ENCODE results near the gene KHDC4. TPM values are rescaled to one million over a fixed set of nuclear protein-coding genes. Genes with fewer than 3 reads are reported as not detected.
"Not testable (repeated sequence)": the region's sequence is repeated elsewhere in the genome, so short reads cannot be mapped to it uniquely, and the experiment has no call there.

The KHDC4 gene
- total and polyA plus RNA-seq, 12 donors = 14.3 to 33.8 (median 22.0) TPM

DNA sequence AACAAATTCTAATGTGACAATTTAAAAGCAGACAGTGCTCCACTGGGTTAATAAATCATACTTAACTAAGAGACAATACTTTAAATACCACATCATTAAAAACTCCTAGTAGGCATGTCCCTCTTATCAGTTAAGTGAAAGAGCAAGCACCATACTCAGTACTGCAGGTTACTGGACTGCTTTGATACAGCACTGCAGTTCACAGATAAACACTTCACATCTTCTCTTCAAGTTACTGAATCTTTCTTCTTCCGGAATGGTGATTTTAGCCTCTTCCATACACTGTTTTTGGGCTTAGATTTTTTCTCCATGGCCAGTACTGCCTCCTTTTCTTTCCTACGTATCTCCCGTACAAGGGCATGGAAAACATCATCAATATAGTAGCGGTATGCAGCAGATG lies 34.1 kb downstream of the KHDC4 start:
- peaks cover 0 to 100% (median 83%) of the 10 kb centered on the region in 9 donors for H3K36me3 ChIP-seq
- 88 to 89% methylated on average over 4 of the region's 4 CpGs for WGBS, 2 donors
- no peak overlapping the region for H3K27ac ChIP-seq

DNA sequence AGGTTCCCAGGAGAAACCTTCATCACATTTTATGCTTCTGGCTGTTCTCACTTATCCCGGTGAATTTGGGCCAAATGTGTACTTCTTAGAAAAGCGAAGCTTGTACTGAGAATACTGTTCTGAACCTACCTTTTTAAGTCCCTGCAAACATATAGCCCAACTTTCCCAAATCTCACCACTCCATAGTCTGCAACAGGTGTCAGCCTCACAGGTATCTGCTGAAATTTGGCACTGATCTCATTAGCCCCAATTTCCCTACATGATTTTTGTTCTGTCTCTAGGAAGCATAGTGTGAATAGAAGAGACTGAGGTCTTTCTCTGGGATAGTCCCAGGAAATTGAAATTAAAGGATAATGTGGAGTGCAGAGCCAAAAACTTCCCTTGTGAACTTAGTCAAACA lies 34.5 kb downstream of the KHDC4 start:
- no peaks in the 10 kb centered on the region for H3K9me3 ChIP-seq
- no peak overlapping the region for H3K27ac ChIP-seq
- peaks cover 0 to 97% (median 78%) of the 10 kb centered on the region in 9 donors for H3K36me3 ChIP-seq
- H3K27me3 ChIP-seq = no peaks in the 10 kb centered on the region
- WGBS, 2 donors = 98 to 99% methylated on average over 2 of the region's 2 CpGs
- TF ChIP-seq, protein P1, sequence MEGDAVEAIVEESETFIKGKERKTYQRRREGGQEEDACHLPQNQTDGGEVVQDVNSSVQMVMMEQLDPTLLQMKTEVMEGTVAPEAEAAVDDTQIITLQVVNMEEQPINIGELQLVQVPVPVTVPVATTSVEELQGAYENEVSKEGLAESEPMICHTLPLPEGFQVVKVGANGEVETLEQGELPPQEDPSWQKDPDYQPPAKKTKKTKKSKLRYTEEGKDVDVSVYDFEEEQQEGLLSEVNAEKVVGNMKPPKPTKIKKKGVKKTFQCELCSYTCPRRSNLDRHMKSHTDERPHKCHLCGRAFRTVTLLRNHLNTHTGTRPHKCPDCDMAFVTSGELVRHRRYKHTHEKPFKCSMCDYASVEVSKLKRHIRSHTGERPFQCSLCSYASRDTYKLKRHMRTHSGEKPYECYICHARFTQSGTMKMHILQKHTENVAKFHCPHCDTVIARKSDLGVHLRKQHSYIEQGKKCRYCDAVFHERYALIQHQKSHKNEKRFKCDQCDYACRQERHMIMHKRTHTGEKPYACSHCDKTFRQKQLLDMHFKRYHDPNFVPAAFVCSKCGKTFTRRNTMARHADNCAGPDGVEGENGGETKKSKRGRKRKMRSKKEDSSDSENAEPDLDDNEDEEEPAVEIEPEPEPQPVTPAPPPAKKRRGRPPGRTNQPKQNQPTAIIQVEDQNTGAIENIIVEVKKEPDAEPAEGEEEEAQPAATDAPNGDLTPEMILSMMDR (IDR thresholded peaks at IDR 0.05) = no peak
- peaks cover 0 to 5% (median 0%) of the 10 kb centered on the region in 9 donors for H3K4me1 ChIP-seq
- intact Hi-C loops (cut with DNase I) = loop anchor here in 3 of 10 donors (5.0 to 10.0 kb wide), 3 partner anchors 37 to 125 kb away; partner anchors contain the start of genes GON4L (in 1 of the 3) and SYT11 (in 1 of the 3)
- ATAC-seq (no peak), DNase-seq (no peak)
- H3K4me3 ChIP-seq = no peak overlapping the region

More for the DNA sequence above, 34.1 kb downstream of the KHDC4 start:
- Histone ChIP-seq H3K4me3 (no peak overlapping the region), H3K4me1 (peaks cover 0 to 5% (median 0%) of the 10 kb centered on the region in 9 donors), H3K27me3 (no peaks in the 10 kb centered on the region), H3K9me3 (no peaks in the 10 kb centered on the region)
- DNase-seq = no peak
- TF ChIP-seq, protein P1 (IDR thresholded peaks at IDR 0.05) = no peak
- intact Hi-C loops (cut with DNase I) = loop anchor here in 1 of 10 donors (10.0 kb wide), 1 partner anchor 125 kb away; no protein-coding TSS in a partner anchor
- no peak for ATAC-seq

DNA sequence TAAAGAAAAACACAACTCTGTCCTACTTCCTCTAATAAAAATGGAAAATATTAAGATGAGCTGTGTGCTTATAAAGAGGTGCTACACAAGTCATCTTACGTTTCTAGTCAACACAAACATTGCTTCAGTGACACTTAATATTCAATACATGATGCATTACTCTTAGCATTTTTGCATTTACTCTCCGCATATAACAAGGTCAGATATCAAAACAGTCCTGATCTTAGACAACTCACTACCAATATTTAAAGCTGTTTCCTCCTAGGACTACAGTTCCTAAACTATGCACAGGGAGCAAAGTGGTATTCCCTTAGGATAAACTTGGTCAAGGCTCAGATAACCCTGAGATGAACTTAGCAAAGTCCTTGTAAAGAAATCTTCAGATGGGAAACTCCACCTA lies 35.3 kb downstream of the KHDC4 start:
- TF ChIP-seq, protein P1 (IDR thresholded peaks at IDR 0.05) = no peak
- no peaks in the 10 kb centered on the region for H3K27me3 ChIP-seq
- H3K27ac ChIP-seq = no peak overlapping the region
- DNase-seq = no peak
- intact Hi-C loops (cut with DNase I) = loop anchor here in 2 of 10 donors (5.0 kb wide), 2 partner anchors 37 to 42 kb away; partner anchors contain the start of genes GON4L (in 1 of the 2) and SYT11 (in 1 of the 2)
- H3K4me3 ChIP-seq = no peak overlapping the region
- no peaks in the 10 kb centered on the region for H3K9me3 ChIP-seq
- WGBS, 2 donors = 80 to 83% methylated on average over 2 of the region's 2 CpGs
- no peak for ATAC-seq
- H3K36me3 ChIP-seq = peaks cover 0 to 89% (median 70%) of the 10 kb centered on the region in 9 donors
- peaks cover 0 to 12% (median 4%) of the 10 kb centered on the region in 9 donors for H3K4me1 ChIP-seq

DNA sequence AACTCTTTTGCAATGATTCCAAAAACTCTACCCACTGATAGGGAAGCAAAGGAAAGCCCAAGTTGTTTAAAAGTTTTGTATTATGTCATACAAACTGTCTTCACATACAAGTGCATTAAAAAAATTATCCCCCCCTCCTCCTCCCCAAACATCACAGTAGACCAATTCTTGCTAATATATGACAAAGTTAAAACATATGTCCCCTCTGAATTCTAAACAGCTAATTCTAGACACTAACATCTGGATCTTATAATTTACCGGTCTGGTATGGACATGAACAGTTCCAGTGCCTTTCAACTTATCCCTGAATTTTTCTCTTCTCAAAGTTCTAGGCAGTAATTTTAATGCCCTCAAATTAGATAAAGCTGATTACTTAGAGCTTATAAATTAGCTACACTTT lies 36.5 kb downstream of the KHDC4 start:
- Histone ChIP-seq H3K9me3 (no peaks in the 10 kb centered on the region), H3K36me3 (peaks cover 0 to 78% (median 59%) of the 10 kb centered on the region in 9 donors), H3K4me3 (no peak overlapping the region), H3K27me3 (no peaks in the 10 kb centered on the region), H3K27ac (no peak overlapping the region), H3K4me1 (peaks cover 0 to 23% (median 14%) of the 10 kb centered on the region in 9 donors)
- ATAC-seq (no peak), DNase-seq (no peak)
- intact Hi-C loops (cut with DNase I) = loop anchor here in 2 of 10 donors (5.0 kb wide), 2 partner anchors 35 to 40 kb away; partner anchors contain the start of genes GON4L (in 1 of the 2) and SYT11 (in 1 of the 2)
- 73 to 80% methylated on average over 1 of the region's 1 CpG for WGBS, 2 donors
- TF ChIP-seq, protein P1 (IDR thresholded peaks at IDR 0.05) = no peak

DNA sequence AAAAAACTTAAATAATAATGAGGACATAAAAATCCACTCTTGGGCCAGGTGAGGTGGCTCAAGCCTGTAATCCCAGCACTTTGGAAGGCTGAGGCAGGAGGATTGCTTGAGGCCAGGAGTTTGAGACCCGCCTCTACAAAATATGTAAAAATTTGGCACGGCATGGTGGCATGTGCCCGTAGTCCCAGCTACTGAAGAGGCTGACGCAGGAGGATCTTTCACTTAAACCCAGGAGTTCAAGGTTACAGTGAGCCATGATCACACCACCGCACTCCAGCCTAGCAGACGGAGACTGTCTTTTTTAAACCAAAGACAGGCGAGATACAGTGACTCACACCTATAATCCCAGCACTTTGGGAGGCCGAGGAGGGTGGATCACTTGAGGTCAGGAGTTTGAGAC lies 37.7 kb downstream of the KHDC4 start:
- not testable (repeated sequence) for ATAC-seq, H3K27ac ChIP-seq, H3K27me3 ChIP-seq, H3K4me3 ChIP-seq, DNase-seq, H3K9me3 ChIP-seq
- peaks cover 0 to 26% (median 18%) of the 10 kb centered on the region in 9 donors for H3K4me1 ChIP-seq
- intact Hi-C loops (cut with DNase I) = loop anchor here in 2 of 10 donors (5.0 kb wide), 2 partner anchors 34 to 39 kb away; partner anchors contain the start of genes GON4L (in 1 of the 2) and SYT11 (in 1 of the 2)
- 95 to 96% methylated on average over 8 of the region's 8 CpGs for WGBS, 2 donors
- peaks cover 0 to 65% (median 47%) of the 10 kb centered on the region in 9 donors for H3K36me3 ChIP-seq

DNA sequence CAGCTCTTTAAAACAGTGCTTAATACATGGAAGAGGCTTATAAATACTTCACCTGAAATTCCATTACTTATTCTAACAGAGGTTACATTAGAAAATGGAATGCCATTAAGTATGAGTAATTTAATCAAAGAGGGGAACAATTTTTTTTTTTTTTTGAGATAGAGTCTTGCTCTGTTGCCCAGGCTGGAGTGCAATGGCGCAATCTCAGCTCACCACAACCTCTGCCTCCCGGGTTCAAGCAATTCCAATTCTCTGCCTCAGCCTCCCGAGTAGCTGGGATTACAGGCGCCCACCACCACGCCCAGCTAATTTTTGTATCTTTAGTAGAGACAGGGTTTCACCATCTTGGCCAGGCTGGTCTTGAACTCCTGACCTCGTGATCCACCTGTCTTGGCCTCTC lies 38.6 kb downstream of the KHDC4 start:
- not testable (repeated sequence) for DNase-seq, H3K9me3 ChIP-seq, H3K4me3 ChIP-seq, H3K27ac ChIP-seq, H3K27me3 ChIP-seq, ATAC-seq
- 97 to 99% methylated on average over 6 of the region's 6 CpGs for WGBS, 2 donors
- Histone ChIP-seq H3K36me3 (peaks cover 0 to 57% (median 39%) of the 10 kb centered on the region in 9 donors), H3K4me1 (peaks cover 0 to 27% (median 18%) of the 10 kb centered on the region in 9 donors)
- intact Hi-C loops (cut with DNase I) = loop anchor here in 2 of 10 donors (5.0 kb wide), 2 partner anchors 33 to 38 kb away; partner anchors contain the start of genes GON4L (in 1 of the 2) and SYT11 (in 1 of the 2)
